DND-41 (cell line): ENCODE data around the gene COX7A1.

Source experiments
- ATAC-seq: fragments of 200-7000 bp; cut with Tn5 transposase; 3 replicates; pipeline ENCODE4 v1.9.1; 2021; ENCODE audit warnings: low read depth; ENCODE audit not compliant: insufficient read depth
- DNase-seq: peaks from one replicate; pipeline ENCODE4 v3.0.0-alpha.2; 2020
- H2AFZ ChIP-seq: 2 replicates; pipeline ENCODE4 v1.6.0; 2012; ENCODE audit warnings: low read depth, low read length
- H3K27ac ChIP-seq: 2 replicates; pipeline ENCODE4 v1.5.1; 2012; ENCODE audit warnings: low read length, inconsistent platforms
- H3K27me3 ChIP-seq: fragments of 200-600 bp; sonication (generic); 2 replicates; pipeline ENCODE4 v1.6.0; 2012; ENCODE audit warnings: low read length, mild to moderate bottlenecking, inconsistent platforms; ENCODE audit not compliant: insufficient read depth, poor library complexity
- H3K36me3 ChIP-seq: 2 replicates; pipeline ENCODE4 v1.5.1; 2012; ENCODE audit warnings: low read length, inconsistent platforms; ENCODE audit not compliant: insufficient read depth
- H3K4me1 ChIP-seq: 2 replicates; pipeline ENCODE4 v1.5.1; 2012; ENCODE audit warnings: mild to moderate bottlenecking, low read length; ENCODE audit not compliant: insufficient read depth
- H3K4me2 ChIP-seq: 2 replicates; pipeline ENCODE4 v1.6.0; 2012; ENCODE audit warnings: mild to moderate bottlenecking, moderate library complexity, low read length, inconsistent platforms; ENCODE audit not compliant: insufficient read depth
- H3K4me3 ChIP-seq, 2 experiments: fragments of 200-600 bp in 1 of 2; shearing (Covaris generic) in 1 of 2; 2 replicates each; pipeline ENCODE4 v1.5.1; 2012 to 2016; ENCODE audit warnings: inconsistent platforms in 2 of 2, low read length in 2 of 2, mild to moderate bottlenecking in 2 of 2, low read depth in 1 of 2, moderate library complexity in 1 of 2
- H3K79me2 ChIP-seq: 2 replicates; pipeline ENCODE4 v1.6.0; 2012; ENCODE audit warnings: low read length, inconsistent platforms; ENCODE audit not compliant: insufficient read depth
- H3K9ac ChIP-seq: 2 replicates; pipeline ENCODE4 v1.6.0; 2012; ENCODE audit warnings: low read depth, mild to moderate bottlenecking, inconsistent platforms, low read length, moderate library complexity
- H3K9me3 ChIP-seq: 2 replicates; pipeline ENCODE4 v1.5.1; 2012; ENCODE audit warnings: low read length, moderate library complexity, mild to moderate bottlenecking, inconsistent platforms; ENCODE audit not compliant: insufficient read depth, severe bottlenecking
- H4K20me1 ChIP-seq: 2 replicates; pipeline ENCODE4 v1.6.0; 2012; ENCODE audit warnings: low read length; ENCODE audit not compliant: insufficient read depth
- EZH2 ChIP-seq: IDR thresholded peaks from 3 replicates; pipeline ENCODE4 v1.6.1; 2012; ENCODE audit warnings: borderline replicate concordance, low read depth, mild to moderate bottlenecking, moderate library complexity, low read length, inconsistent platforms; ENCODE audit not compliant: severe bottlenecking
- TF ChIP-seq, protein P1 (sequence below): IDR thresholded peaks from 2 replicates; pipeline ENCODE4 v1.5.1; 2012; ENCODE audit warnings: borderline replicate concordance, low read length, moderate library complexity, mild to moderate bottlenecking; ENCODE audit not compliant: poor library complexity, severe bottlenecking; ENCODE audit errors: extremely low read depth

The COX7A1 gene

DNA sequence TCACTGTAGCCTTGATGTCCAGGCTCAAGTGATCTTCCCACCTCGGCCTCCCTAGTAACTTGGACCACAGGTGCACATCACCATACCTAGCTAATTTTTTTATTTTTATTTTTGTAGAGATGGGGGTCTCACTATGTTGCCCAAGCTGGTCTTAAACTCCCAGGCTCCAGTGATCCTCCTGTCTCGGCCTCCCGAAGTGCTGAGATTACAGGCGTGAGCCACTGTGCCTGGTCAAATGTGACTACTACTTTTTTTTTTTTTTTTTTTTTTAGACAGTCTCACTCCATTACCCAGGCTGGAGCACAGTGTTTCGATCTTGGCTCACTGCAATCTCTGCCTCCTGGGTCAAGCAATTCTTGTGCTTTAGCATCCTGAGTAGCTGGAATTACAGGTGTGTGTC, 20.6 kb upstream of the COX7A1 start:
- DNase-seq (no peak), ATAC-seq (no peak)
- Histone ChIP-seq H3K9ac (no peak overlapping the region), H3K4me3 (no peak overlapping the region), H3K4me2 (no peak overlapping the region), H3K36me3 (no peaks in the 10 kb centered on the region), H3K27me3 (no peaks in the 10 kb centered on the region), H4K20me1 (no peaks in the 10 kb centered on the region), H3K27ac (no peak overlapping the region), H3K79me2 (no peaks in the 10 kb centered on the region), H2AFZ (no peak overlapping the region), H3K9me3 (no peaks in the 10 kb centered on the region), H3K4me1 (peaks cover 5% of the 10 kb centered on the region)
- TF ChIP-seq, protein P1, sequence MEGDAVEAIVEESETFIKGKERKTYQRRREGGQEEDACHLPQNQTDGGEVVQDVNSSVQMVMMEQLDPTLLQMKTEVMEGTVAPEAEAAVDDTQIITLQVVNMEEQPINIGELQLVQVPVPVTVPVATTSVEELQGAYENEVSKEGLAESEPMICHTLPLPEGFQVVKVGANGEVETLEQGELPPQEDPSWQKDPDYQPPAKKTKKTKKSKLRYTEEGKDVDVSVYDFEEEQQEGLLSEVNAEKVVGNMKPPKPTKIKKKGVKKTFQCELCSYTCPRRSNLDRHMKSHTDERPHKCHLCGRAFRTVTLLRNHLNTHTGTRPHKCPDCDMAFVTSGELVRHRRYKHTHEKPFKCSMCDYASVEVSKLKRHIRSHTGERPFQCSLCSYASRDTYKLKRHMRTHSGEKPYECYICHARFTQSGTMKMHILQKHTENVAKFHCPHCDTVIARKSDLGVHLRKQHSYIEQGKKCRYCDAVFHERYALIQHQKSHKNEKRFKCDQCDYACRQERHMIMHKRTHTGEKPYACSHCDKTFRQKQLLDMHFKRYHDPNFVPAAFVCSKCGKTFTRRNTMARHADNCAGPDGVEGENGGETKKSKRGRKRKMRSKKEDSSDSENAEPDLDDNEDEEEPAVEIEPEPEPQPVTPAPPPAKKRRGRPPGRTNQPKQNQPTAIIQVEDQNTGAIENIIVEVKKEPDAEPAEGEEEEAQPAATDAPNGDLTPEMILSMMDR, result no peak
- no peak for TF ChIP-seq EZH2

DNA sequence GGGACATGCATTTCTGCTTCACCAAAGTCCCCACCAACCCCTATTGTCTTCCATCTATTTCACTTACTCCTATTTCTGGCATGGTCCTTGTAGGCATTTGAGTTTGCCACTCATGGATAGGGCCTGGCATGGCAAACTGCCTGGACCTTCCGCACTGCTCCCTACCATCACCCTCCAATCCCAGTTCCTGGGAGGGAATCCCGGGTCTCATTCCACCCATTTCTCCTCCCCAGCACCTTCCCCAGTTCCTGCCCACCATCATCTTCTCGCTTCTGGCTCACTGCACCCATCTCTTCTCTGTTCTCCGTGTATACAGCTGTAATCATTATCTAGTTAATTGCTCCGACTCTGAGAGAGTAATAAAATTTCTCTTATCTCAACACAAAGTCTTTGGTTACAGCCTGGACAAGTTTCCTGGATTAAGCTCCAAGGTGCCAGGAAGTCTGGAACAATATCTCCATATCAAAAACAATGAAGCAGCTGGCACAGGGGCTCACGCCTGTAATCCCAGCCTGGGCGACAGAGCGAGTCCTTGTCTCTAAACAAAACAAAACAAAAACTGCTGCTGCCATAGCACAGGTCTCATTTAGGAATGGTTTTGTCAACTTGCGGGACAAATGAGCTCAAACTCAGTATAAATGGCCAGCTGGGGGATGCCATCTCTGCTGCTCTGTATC, 17.0 kb upstream of the COX7A1 start:
- Histone ChIP-seq H3K4me3 (no peak overlapping the region), H3K27me3 (no peaks in the 10 kb centered on the region), H3K9me3 (no peaks in the 10 kb centered on the region), H3K36me3 (no peaks in the 10 kb centered on the region; the same call in 1 of the 2 replicates), H3K4me2 (no peak overlapping the region), H2AFZ (no peak overlapping the region), H3K4me1 (peaks cover 5% of the 10 kb centered on the region), H3K27ac (no peak overlapping the region), H4K20me1 (no peaks in the 10 kb centered on the region), H3K79me2 (no peaks in the 10 kb centered on the region), H3K9ac (no peak overlapping the region)
- ATAC-seq (no peak), DNase-seq (no peak)
- TF ChIP-seq, protein P1, result no peak
- no peak for TF ChIP-seq EZH2

DNA sequence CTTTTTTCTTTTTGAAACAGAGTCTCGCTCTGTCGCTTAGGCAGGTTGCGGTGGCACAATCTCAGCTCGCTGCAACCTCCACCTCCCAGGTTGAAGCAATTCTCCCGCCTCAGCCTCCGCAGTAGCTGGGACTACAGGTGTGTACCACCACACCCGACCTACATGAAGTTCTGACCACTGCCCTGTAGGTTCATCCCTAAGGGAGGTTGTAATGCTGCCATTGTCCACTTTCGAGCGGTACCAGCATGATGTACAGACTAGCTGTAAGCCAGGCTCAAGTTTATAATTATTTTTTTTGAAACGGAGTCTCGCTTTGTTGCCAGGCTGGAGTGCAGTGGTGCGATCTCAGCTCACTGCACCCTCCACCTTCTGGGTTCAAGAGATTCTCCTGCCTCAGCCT, 11.6 kb upstream of the COX7A1 start:
- Histone ChIP-seq H3K27ac (no peak overlapping the region), H3K27me3 (no peaks in the 10 kb centered on the region), H2AFZ (no peak overlapping the region), H3K9me3 (no peaks in the 10 kb centered on the region), H3K79me2 (no peaks in the 10 kb centered on the region), H3K4me1 (no peaks in the 10 kb centered on the region), H4K20me1 (no peaks in the 10 kb centered on the region), H3K9ac (no peak overlapping the region), H3K4me2 (no peak overlapping the region), H3K4me3 (no peak overlapping the region), H3K36me3 (no peaks in the 10 kb centered on the region; the same call in 1 of the 2 replicates)
- TF ChIP-seq, protein P1, result no peak
- no peak for TF ChIP-seq EZH2
- ATAC-seq (no peak), DNase-seq (no peak)
